Right lobe of liver (tissue), 6 donors: ENCODE results near the gene PLXNA4. TPM values are rescaled to one million over a fixed set of nuclear protein-coding genes. Genes with fewer than 3 reads are reported as not detected.

Source experiments
- ATAC-seq, 4 donors: fragments of 200-7000 bp; cut with Tn5 transposase; one replicate each; pipeline ENCODE4 v1.9.1; 2020; ENCODE audit warnings: mild to moderate bottlenecking in 4 of 4, moderate library complexity in 4 of 4
- DNase-seq, 3 donors: peaks; one replicate each; pipeline ENCODE4 v3.0.0-alpha.2; 2020
- H3K27ac ChIP-seq, 3 donors: fragments of 200-600 bp; one replicate each; pipeline ENCODE4 v1.8.0; 2022
- H3K27me3 ChIP-seq, 2 donors: fragments of 200-600 bp; one replicate each; pipeline ENCODE4 v1.8.0; 2022
- H3K36me3 ChIP-seq, 4 donors: fragments of 200-600 bp; sonication (generic) in 1 of 4; one replicate each; pipeline versions ENCODE4 v1.5.1 to v1.8.0; 2017 to 2022; ENCODE audit warnings: control low read depth in 1 of 4
- H3K4me1 ChIP-seq, 4 donors: fragments of 200-600 bp; sonication (generic) in 1 of 4; one replicate each; pipeline versions ENCODE4 v1.5.1 to v1.8.0; 2017 to 2022; ENCODE audit warnings: control low read depth in 1 of 4
- H3K4me3 ChIP-seq, 3 donors: fragments of 200-600 bp; one replicate each; pipeline ENCODE4 v1.8.0; 2022
- H3K9me3 ChIP-seq, 4 donors: fragments of 200-600 bp; sonication (generic) in 1 of 4; one replicate each; pipeline versions ENCODE4 v1.5.1 to v1.8.0; 2017 to 2022; ENCODE audit warnings: control low read depth in 1 of 4
- CTCF ChIP-seq, 4 donors: fragments of 200-600 bp in 3 of 4; fragments of 450-650 bp in 1 of 4; IDR thresholded peaks; one replicate each; pipeline versions ENCODE4 v1.5.1 to v1.8.0; 2016 to 2022; ENCODE audit warnings: antibody characterized with exemption in 4 of 4, mild to moderate bottlenecking in 2 of 4
- POLR2A ChIP-seq: fragments of 450-650 bp; IDR thresholded peaks from one replicate; pipeline ENCODE4 v1.6.1; 2017; ENCODE audit warnings: antibody characterized with exemption, mild to moderate bottlenecking
- WGBS: methylation state at CpG from one replicate; pipeline ENCODE4 v1.1.6; 2018; ENCODE audit warnings: low coverage, low lambda C conversion rate; ENCODE audit not compliant: insufficient coverage; ENCODE audit errors: missing lambda C conversion rate; 5-methylcytosine and 5-hydroxymethylcytosine counted together
- intact Hi-C, 2 donors: fragments of 100-400 bp; cut with DNase I; formaldehyde crosslinking; loops; one replicate each; pipeline versions ENCODE4 v1.11.2 to v1.14.1; 2022
- total RNA-seq, 6 experiments: library from RNA; depleted of rRNA in 2 of 6; stranded (reverse); fragments of >200 nt in 2 of 6; fragmentation: NEBNext Ultra II Directional in 3 of 6; extraction: Animal tissue kit (Norgen Biotek cat#: 25700) in 3 of 6; gene quantifications; one replicate each; pipeline versions ENCODE4 v1.1.0 to v1.2.4, GENCODE V29; 2016 to 2023
- donor health status: DM: no; HTN: yes; CAD: no.
- donor health status: DM: no; HTN: no; CAD: no.
- donor health status: DM: no; HTN: no; CAD: no.
- donor health status: DM: no; HTN: yes; CAD: no.
- donor health status: DM: no; HTN: yes; CAD: no.

The PLXNA4 gene
- total RNA-seq, 6 experiments from 2014 or later = 0.17 to 0.90 (median 0.30) TPM

- Histone ChIP-seq H3K4me3 (no peak overlapping the region), H3K27me3 (no peaks in the 10 kb centered on the region), H3K4me1 (no peaks in the 10 kb centered on the region), H3K36me3 (no peaks in the 10 kb centered on the region), H3K27ac (no peak overlapping the region), H3K9me3 (no peaks in the 10 kb centered on the region)
- intact Hi-C loops = no loop called here
- TF ChIP-seq POLR2A (no peak), CTCF (IDR thresholded peaks at IDR 0.05) (no peak)
- no peak for ATAC-seq
- WGBS = 41% methylated on average over 1 of the region's 1 CpG
- no peak for DNase-seq
Observed at GRCh38 chr7:132098327-132098726, 477.9 kb downstream of the PLXNA4 start.

- Histone ChIP-seq H3K27me3 (no peaks in the 10 kb centered on the region), H3K4me3 (no peak overlapping the region), H3K4me1 (no peaks in the 10 kb centered on the region), H3K36me3 (no peaks in the 10 kb centered on the region), H3K9me3 (no peaks in the 10 kb centered on the region), H3K27ac (no peak overlapping the region)
- intact Hi-C loops = no loop called here
- DNase-seq = no peak
- TF ChIP-seq CTCF (IDR thresholded peaks at IDR 0.05) = no peak
- no peak for TF ChIP-seq POLR2A
- ATAC-seq = no peak
- 46% methylated on average over 8 of the region's 9 CpGs for WGBS
Observed at GRCh38 chr7:132097550-132098134, 478.6 kb downstream of the PLXNA4 start.

GRCh38 chr7:132095111-132095765 is 481.0 kb downstream of the PLXNA4 start:
- Histone ChIP-seq H3K4me1 (no peaks in the 10 kb centered on the region), H3K36me3 (no peaks in the 10 kb centered on the region), H3K9me3 (no peaks in the 10 kb centered on the region), H3K27ac (no peak overlapping the region), H3K27me3 (no peaks in the 10 kb centered on the region), H3K4me3 (no peak overlapping the region)
- 50% methylated on average over 1 of the region's 5 CpGs for WGBS
- ATAC-seq = no peak
- intact Hi-C loops = no loop called here
- TF ChIP-seq POLR2A (no peak), CTCF (IDR thresholded peaks at IDR 0.05) (no peak)
- no peak for DNase-seq

- intact Hi-C loops = no loop called here
- TF ChIP-seq CTCF (IDR thresholded peaks at IDR 0.05) (no peak), POLR2A (no peak)
- ATAC-seq = no peak
- H3K36me3 ChIP-seq = no peaks in the 10 kb centered on the region
- WGBS = 17% methylated on average over 1 of the region's 4 CpGs
- H3K4me3 ChIP-seq = no peak overlapping the region
- DNase-seq = no peak
- no peaks in the 10 kb centered on the region for H3K9me3 ChIP-seq
- no peaks in the 10 kb centered on the region for H3K4me1 ChIP-seq
- no peaks in the 10 kb centered on the region for H3K27me3 ChIP-seq
- no peak overlapping the region for H3K27ac ChIP-seq
Observed at GRCh38 chr7:132092106-132092505, 484.2 kb downstream of the PLXNA4 start.
